MG63 (cell line): ENCODE results near the gene ALDOA. TPM values are rescaled to one million over a fixed set of nuclear protein-coding genes. Genes with fewer than 3 reads are reported as not detected.
A peak's percentile ranks its signal among the peaks of the same experiment; 100 is the strongest.

Experiments
- DNase-seq: peaks from one replicate; pipeline ENCODE4 v3.0.0-alpha.2; 2020
- H3K27me3 ChIP-seq: fragments of 250-450 bp; sonication (Bioruptor Pico); 2 replicates; pipeline ENCODE4 v1.5.1; 2020; ENCODE audit warnings: mild to moderate bottlenecking, moderate library complexity
- H3K36me3 ChIP-seq: fragments of 250-450 bp; sonication (Bioruptor Pico); 2 replicates; pipeline ENCODE4 v1.5.1; 2020; ENCODE audit warnings: mild to moderate bottlenecking, moderate library complexity
- H3K4me3 ChIP-seq: fragments of 250-450 bp; sonication (Bioruptor Pico); 2 replicates; pipeline ENCODE4 v1.5.1; 2020; ENCODE audit warnings: mild to moderate bottlenecking, moderate library complexity
- H3K9me3 ChIP-seq: fragments of 250-450 bp; sonication (Bioruptor Pico); 2 replicates; pipeline ENCODE4 v1.5.1; 2020; ENCODE audit warnings: mild to moderate bottlenecking, moderate library complexity
- total RNA-seq: library from RNA; depleted of rRNA; stranded (reverse); fragments of >200 nt; shearing (Covaris generic); gene quantifications from 2 replicates; pipeline ENCODE4 v1.2.3, GENCODE V29; 2014; ENCODE audit warnings: low replicate concordance

Gene ALDOA
- total RNA-seq, 1 experiment from 2014 or later = 911 TPM

- Histone ChIP-seq H3K4me3 (peak overlapping the region; percentile 51), H3K9me3 (peaks cover 11% of the 10 kb centered on the region), H3K27me3 (no peaks in the 10 kb centered on the region), H3K36me3 (peaks cover 3% of the 10 kb centered on the region; the same call in 1 of the 2 replicates)
- DNase-seq = peak; percentile 56
These were observed 26.9 kb downstream of the ALDOA start for GRCh38 chr16:30092373-30093010.

DNA sequence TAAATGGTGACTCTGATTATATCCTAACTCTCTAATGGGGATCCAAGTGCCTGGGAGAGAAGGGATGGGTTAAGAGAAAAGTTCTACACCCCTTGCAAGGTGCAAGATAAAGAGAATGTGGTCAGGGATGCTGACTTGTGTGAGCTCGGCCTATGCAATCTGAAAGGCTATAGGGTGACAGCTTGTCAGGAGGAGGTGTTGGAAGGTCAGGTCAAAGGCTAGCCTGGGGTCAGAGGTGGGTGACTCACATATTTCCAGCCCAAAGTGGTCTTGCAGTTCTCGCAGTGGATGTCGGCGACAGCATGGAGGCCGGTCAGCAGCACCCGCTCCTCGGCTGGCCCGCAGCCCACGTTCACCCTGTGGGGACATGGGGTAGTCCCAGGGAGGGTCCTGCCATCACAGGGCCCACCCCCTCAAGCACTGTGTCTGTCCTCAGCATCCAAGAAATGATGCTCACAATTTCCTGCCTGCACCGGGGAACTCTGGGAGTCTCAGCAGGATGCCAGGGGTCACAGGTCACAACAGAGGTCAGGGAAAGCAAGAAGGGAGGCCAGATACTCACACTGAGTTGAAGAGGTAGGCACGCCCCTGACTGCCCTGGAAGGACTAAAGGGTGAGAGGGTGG, 29.1 kb downstream of the ALDOA start:
- H3K9me3 ChIP-seq = peaks cover 18% of the 10 kb centered on the region
- H3K27me3 ChIP-seq = no peaks in the 10 kb centered on the region
- 0 out of 2 replicates have a peak, but pooled peaks cover 3% of the 10 kb centered on the region for H3K36me3 ChIP-seq
- no peak overlapping the region for H3K4me3 ChIP-seq
- DNase-seq = no peak

GRCh38 chr16:30095166-30096078, 29.9 kb downstream of the ALDOA start:
- peaks cover 20% of the 10 kb centered on the region for H3K9me3 ChIP-seq
- 0 out of 2 replicates have a peak, but pooled peaks cover 3% of the 10 kb centered on the region for H3K36me3 ChIP-seq
- DNase-seq = no peak
- H3K4me3 ChIP-seq = no peak overlapping the region
- H3K27me3 ChIP-seq = no peaks in the 10 kb centered on the region

DNA sequence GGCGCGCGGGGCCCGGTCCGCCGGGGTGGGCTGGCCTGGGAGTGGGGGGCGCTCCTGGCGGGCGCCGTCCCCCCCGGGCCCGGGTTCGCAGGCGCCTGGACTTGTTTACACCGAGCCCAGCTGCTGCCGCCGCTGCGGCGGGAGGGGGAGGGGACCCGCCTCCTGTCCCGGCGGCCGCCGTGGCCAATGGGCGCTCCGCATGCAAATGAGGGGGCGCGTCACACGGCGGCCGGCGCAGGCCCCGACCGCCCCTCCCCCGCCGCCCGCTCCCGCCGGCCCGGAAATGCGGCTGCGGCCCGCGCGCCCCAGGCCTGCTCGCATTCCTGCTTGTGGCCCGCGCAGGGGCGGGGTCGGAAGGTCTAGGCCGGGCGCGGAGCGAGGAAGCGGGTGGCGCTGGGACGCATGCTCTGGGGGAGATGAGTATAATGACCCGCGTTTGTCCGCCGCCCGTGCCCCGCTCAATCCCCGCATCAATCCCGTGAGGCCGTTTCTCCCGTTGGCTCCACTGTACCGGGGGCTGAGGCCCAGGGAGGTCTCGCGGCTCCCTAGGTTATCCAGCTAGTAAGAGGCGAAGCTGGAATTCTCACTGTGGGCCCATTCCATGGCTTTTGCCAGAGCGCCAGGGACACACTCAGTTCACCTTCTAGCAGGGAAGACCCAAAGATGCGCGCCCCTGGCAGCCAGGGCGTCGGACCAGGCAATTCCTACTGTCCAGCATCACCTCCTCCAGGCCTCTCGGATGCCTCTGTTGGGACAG, 30.7 kb downstream of the ALDOA start, which contains the start of gene YPEL3:
YPEL3 (minus strand) TSS at position 109 of the 757 bp plus-strand sequence. CDS start 731 bp downstream, outside the sequence.
- DNase-seq = peak; percentile 94
- Histone ChIP-seq H3K27me3 (no peaks in the 10 kb centered on the region), H3K4me3 (peak within 1 kb of the TSS; percentile 15), H3K36me3 (0 out of 2 replicates have a peak, but pooled peaks cover 3% of the 10 kb centered on the region), H3K9me3 (peaks cover 20% of the 10 kb centered on the region)

- Histone ChIP-seq H3K27me3 (no peaks in the 10 kb centered on the region), H3K4me3 (no peak overlapping the region), H3K9me3 (peaks cover 20% of the 10 kb centered on the region), H3K36me3 (0 out of 2 replicates have a peak, but pooled peaks cover 3% of the 10 kb centered on the region)
- no peak for DNase-seq
These were observed 31.5 kb downstream of the ALDOA start for GRCh38 chr16:30096862-30097563.

DNA sequence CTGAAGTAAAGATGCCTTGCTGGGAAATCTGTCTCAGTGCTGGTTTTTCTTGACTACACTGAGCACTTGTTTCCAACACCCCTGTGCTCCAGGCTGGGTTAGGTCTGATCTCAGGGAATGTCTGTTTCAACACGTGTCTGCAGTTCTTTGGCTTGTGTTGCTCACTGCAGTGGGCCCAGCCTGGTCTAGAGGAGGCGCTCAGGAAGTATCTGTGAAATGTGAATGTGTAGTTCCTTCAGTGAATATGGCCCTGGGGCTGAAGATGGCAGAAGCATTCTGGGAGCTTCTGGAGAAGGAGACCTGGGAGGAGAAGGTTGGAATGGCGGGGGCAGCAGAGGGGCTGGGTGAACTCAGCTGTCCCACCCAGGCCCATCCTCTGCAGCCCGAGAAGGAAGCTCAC, 38.5 kb downstream of the ALDOA start:
- DNase-seq = no peak
- 0 out of 2 replicates have a peak, but pooled peaks cover 2% of the 10 kb centered on the region for H3K9me3 ChIP-seq
- no peak overlapping the region for H3K4me3 ChIP-seq
- H3K27me3 ChIP-seq = no peaks in the 10 kb centered on the region
- peaks cover 4% of the 10 kb centered on the region; the same call in 1 of the 2 replicates for H3K36me3 ChIP-seq

DNA sequence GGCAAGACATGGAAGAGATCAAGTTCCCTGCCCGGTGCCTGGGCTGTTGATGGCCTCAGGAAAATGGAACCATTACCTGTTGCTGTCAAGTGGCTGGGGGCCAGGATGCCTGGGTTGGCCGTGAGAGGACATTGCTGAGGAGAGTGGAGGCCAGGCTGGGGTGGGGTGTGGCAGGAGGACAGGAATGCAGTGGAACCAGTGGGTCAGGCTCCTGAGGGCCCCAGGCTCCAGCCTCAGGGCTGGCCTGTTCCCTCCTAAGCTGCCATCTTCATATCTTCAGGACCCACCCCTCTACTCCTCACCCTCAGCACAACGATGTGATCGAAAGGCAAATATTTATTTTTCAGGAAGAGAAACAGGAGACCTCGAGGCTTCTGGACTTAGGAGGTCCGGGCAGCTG, 38.9 kb downstream of the ALDOA start:
- H3K36me3 ChIP-seq = peaks cover 4% of the 10 kb centered on the region; the same call in 1 of the 2 replicates
- H3K27me3 ChIP-seq = no peaks in the 10 kb centered on the region
- H3K9me3 ChIP-seq = 0 out of 2 replicates have a peak, but pooled peaks cover 2% of the 10 kb centered on the region
- DNase-seq = no peak
- no peak overlapping the region for H3K4me3 ChIP-seq

DNA sequence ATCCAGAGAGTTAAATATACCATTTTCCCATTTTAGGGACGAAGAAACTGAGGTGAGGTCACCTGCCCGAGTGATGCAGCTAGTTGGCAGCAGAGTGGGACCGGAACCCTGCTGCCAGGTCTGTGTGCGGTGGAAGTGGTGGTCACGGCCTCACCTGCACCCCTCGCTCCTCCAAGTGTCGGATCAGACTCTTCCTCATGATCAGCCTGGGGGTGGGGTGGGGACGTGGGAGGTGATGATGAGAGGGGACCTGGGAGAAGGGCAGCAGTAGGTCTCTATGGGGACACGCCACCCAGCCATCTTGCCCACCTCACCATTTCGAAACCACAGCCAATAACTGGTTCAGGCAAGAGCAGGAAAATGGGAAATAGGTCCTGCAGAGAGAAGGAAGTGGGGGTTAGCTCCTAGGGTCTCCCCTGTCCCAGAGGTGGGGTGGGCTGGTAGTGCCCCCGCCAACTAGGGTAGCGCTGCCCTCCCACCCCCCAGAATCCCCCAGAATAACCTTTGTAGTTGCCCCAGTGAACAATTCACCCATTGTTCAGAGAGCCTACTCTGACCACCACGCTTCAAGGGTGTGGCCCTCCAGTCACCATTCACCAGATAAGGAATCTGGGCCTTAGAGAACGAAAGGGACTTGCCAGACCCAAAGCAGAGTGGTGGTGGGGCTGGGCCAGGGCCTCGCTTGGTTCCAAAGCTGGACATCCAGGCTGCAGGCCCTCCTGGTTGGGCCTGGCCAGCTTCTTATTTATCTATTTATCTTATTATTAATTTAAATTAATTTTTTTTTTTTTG, 42.7 kb downstream of the ALDOA start:
- Histone ChIP-seq H3K27me3 (no peaks in the 10 kb centered on the region), H3K36me3 (peaks cover 9% of the 10 kb centered on the region), H3K4me3 (no peak overlapping the region), H3K9me3 (no peaks in the 10 kb centered on the region)
- DNase-seq = no peak

GRCh38 chr16:30110661-30111060, 45.1 kb downstream of the ALDOA start:
- Histone ChIP-seq H3K4me3 (no peak overlapping the region), H3K36me3 (peaks cover 9% of the 10 kb centered on the region), H3K27me3 (no peaks in the 10 kb centered on the region), H3K9me3 (no peaks in the 10 kb centered on the region)
- no peak for DNase-seq

GRCh38 chr16:30112197-30113030, 46.9 kb downstream of the ALDOA start:
- no peaks in the 10 kb centered on the region for H3K9me3 ChIP-seq
- DNase-seq = peak; percentile 64
- no peak overlapping the region for H3K4me3 ChIP-seq
- H3K36me3 ChIP-seq = peaks cover 9% of the 10 kb centered on the region
- no peaks in the 10 kb centered on the region for H3K27me3 ChIP-seq

DNA sequence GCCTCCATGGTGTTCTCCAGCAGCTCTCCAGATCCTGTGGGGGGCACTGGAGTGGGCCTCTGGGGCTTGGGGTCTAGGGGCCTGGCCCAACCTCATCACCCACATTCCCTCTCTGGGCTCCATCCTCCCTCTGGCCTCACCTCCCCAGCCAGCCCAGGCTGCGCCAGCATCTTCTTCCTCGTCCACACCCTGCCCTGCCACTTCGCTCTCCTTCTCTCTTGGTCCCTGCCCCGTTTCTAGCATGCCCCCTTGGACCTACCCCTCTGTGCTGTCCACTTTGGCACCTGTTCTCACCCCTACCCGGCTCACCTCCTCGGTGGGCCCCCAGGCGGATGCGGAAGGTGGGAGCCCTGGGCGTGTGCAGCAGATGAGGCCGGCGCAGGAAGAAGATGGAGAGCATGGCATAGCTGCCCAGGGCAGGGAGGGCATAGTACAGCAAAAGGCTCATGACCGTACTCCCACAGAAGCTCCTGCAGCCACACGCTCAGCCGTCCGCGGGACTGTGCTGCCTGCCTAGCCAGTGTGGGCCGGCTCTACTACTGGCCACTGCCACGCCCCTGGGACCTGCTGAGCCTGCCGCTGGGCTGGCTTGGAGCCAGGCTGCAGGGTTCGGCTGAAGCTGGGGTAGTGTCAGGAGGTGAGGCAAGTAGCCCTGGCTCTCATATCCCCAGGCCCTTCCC, 47.6 kb downstream of the ALDOA start, which contains the start of gene GDPD3:
GDPD3 (minus strand) TSS at position 507 of the 680 bp plus-strand sequence; CDS start at position 448, 59 bp downstream.
- Histone ChIP-seq H3K9me3 (no peaks in the 10 kb centered on the region), H3K36me3 (peaks cover 5% of the 10 kb centered on the region; the same call in 1 of the 2 replicates), H3K27me3 (no peaks in the 10 kb centered on the region), H3K4me3 (no peak within 1 kb of the TSS)
- DNase-seq = peak; percentile 45

- Histone ChIP-seq H3K4me3 (no peak overlapping the region), H3K27me3 (no peaks in the 10 kb centered on the region), H3K9me3 (no peaks in the 10 kb centered on the region), H3K36me3 (peaks cover 5% of the 10 kb centered on the region; the same call in 1 of the 2 replicates)
- DNase-seq = no peak
These were observed 48.3 kb downstream of the ALDOA start for GRCh38 chr16:30113711-30114333.

GRCh38 chr16:30114411-30114810, 48.9 kb downstream of the ALDOA start:
- H3K4me3 ChIP-seq = no peak overlapping the region
- H3K36me3 ChIP-seq = peaks cover 5% of the 10 kb centered on the region; the same call in 1 of the 2 replicates
- no peaks in the 10 kb centered on the region for H3K27me3 ChIP-seq
- H3K9me3 ChIP-seq = no peaks in the 10 kb centered on the region
- no peak for DNase-seq
